H1 (cell line): ENCODE results near the gene ITPKA. TPM values are rescaled to one million over a fixed set of nuclear protein-coding genes. Genes with fewer than 3 reads are reported as not detected.

ENCODE experiments used
- CTCF ChIA-PET: fragments of 300-600 bp; sonication (Branson Sonifier 250); formaldehyde crosslinking; loops from one replicate; lab custom pipeline; 2021; ENCODE audit not compliant: partially characterized antibody; lab: Charles Lee
- POLR2A ChIA-PET: fragments of 300-600 bp; sonication (Branson Sonifier 250); formaldehyde crosslinking; loops from one replicate; lab custom pipeline; 2021; ENCODE audit warnings: inconsistent platforms; ENCODE audit not compliant: partially characterized antibody; lab: Charles Lee
- DNase-seq, 2 experiments: peaks; one replicate each; pipeline versions ENCODE4 v3.0.0 to v3.0.0-alpha.2; 2010 to 2022; ENCODE audit warnings: low spot score in 2 of 2, low read depth in 1 of 2, mixed read lengths in 1 of 2
- FAIRE-seq: peaks from 2 replicates; lab custom pipeline; 2011; peaks lifted over from hg19 to GRCh38; lab: Jason Lieb, UNC
- H2AFZ ChIP-seq: 2 replicates; pipeline ENCODE4 v1.8.1; 2012; ENCODE audit warnings: low read length, inconsistent platforms
- H2AK5ac ChIP-seq: 2 replicates; pipeline ENCODE4 v1.6.1; 2013; ENCODE audit warnings: low read depth, low read length
- H2BK120ac ChIP-seq: replicated peaks from 2 replicates; pipeline ENCODE3; 2013; ENCODE audit warnings: low read depth, low read length, inconsistent platforms
- H2BK12ac ChIP-seq: 2 replicates; pipeline ENCODE4 v1.6.1; 2013; ENCODE audit warnings: low read depth, low read length
- H2BK15ac ChIP-seq: 2 replicates; pipeline ENCODE4 v1.6.1; 2013; ENCODE audit warnings: low read length
- H2BK20ac ChIP-seq: 2 replicates; pipeline ENCODE4 v1.6.1; 2013; ENCODE audit warnings: low read length
- H2BK5ac ChIP-seq: 2 replicates; pipeline ENCODE4 v1.6.1; 2013; ENCODE audit warnings: low read depth, low read length
- H3K14ac ChIP-seq: 2 replicates; pipeline ENCODE4 v1.6.1; 2013; ENCODE audit warnings: inconsistent platforms; ENCODE audit not compliant: insufficient read length
- H3K18ac ChIP-seq: 2 replicates; pipeline ENCODE4 v1.6.1; 2013; ENCODE audit warnings: low read length; ENCODE audit errors: extremely low read depth
- H3K23ac ChIP-seq: 2 replicates; pipeline ENCODE4 v1.6.1; 2013; ENCODE audit warnings: inconsistent platforms; ENCODE audit not compliant: insufficient read length
- H3K23me2 ChIP-seq: 2 replicates; pipeline ENCODE4 v1.6.1; 2013; ENCODE audit warnings: low read depth, low read length
- H3K27ac ChIP-seq: 2 replicates; pipeline ENCODE4 v1.6.1; 2011; ENCODE audit warnings: low read depth, low read length, inconsistent platforms
- H3K27me3 ChIP-seq, 4 experiments: replicated peaks in 1 of 4; 1 replicate in 1 of 4; 2 replicates in 3 of 4; pipeline versions ENCODE4 v1.6.1 to v1.8.1; 2011 to 2013; ENCODE audit warnings: low read length in 3 of 4, mild to moderate bottlenecking in 3 of 4, inconsistent platforms in 2 of 4, mixed read lengths in 2 of 4, moderate library complexity in 1 of 4; ENCODE audit not compliant: control insufficient read depth in 3 of 4, insufficient read depth in 3 of 4; ENCODE audit errors: extremely low read depth in 1 of 4
- H3K36me3 ChIP-seq, 4 experiments: 2 replicates each; pipeline versions ENCODE4 v1.6.1 to v1.8.1; 2011 to 2013; ENCODE audit warnings: mild to moderate bottlenecking in 4 of 4, low read length in 3 of 4, moderate library complexity in 2 of 4, control low read depth in 1 of 4, inconsistent platforms in 1 of 4; ENCODE audit not compliant: insufficient read depth in 4 of 4, control insufficient read depth in 2 of 4
- H3K4ac ChIP-seq: replicated peaks from 2 replicates; pipeline ENCODE3; 2013; ENCODE audit warnings: low read length, low read depth, mixed read lengths, inconsistent platforms; ENCODE audit not compliant: insufficient read length
- H3K4me1 ChIP-seq, 4 experiments: replicated peaks in 1 of 4; 1 replicate in 1 of 4; 2 replicates in 3 of 4; pipeline versions ENCODE4 v1.6.1 to v1.8.1; 2011 to 2013; ENCODE audit warnings: low read length in 3 of 4, inconsistent platforms in 2 of 4, mixed read lengths in 1 of 4; ENCODE audit not compliant: insufficient read depth in 4 of 4, control insufficient read depth in 3 of 4
- H3K4me2 ChIP-seq, 2 experiments: 2 replicates each; pipeline versions ENCODE4 v1.6.1 to v1.8.1; 2011 to 2013; ENCODE audit warnings: low read depth in 2 of 2, low read length in 2 of 2, control low read depth in 1 of 2, inconsistent platforms in 1 of 2, mild to moderate bottlenecking in 1 of 2; ENCODE audit not compliant: insufficient read depth in 1 of 2
- H3K4me3 ChIP-seq, 4 experiments: fragments of 200-600, 300-600 bp in 1 of 4; sonication (generic), shearing (Covaris generic), sonication (Bioruptor Twin) in 1 of 4; 2 replicates each; pipeline versions ENCODE4 v1.5.1 to v1.8.1; 2011 to 2016; ENCODE audit warnings: low read length in 4 of 4, low read depth in 3 of 4, control low read depth in 2 of 4, inconsistent platforms in 2 of 4, mild to moderate bottlenecking in 2 of 4, mixed read lengths in 1 of 4, moderate library complexity in 1 of 4; ENCODE audit not compliant: insufficient read depth in 2 of 4; ENCODE audit errors: extremely low read depth in 1 of 4
- H3K56ac ChIP-seq: replicated peaks from 2 replicates; pipeline ENCODE3; 2013; ENCODE audit warnings: low read depth, mild to moderate bottlenecking, mixed read lengths, low read length, inconsistent platforms; ENCODE audit not compliant: insufficient read length
- H3K79me1 ChIP-seq: 2 replicates; pipeline ENCODE4 v1.6.1; 2013; ENCODE audit warnings: low read depth, low read length, control low read depth
- H3K79me2 ChIP-seq, 2 experiments: 2 replicates each; pipeline versions ENCODE4 v1.6.1 to v1.8.1; 2012 to 2013; ENCODE audit warnings: low read length in 2 of 2, mild to moderate bottlenecking in 2 of 2, inconsistent platforms in 1 of 2; ENCODE audit not compliant: insufficient read depth in 2 of 2, control insufficient read depth in 1 of 2
- H3K9ac ChIP-seq, 4 experiments: replicated peaks in 1 of 4; 1 replicate in 1 of 4; 2 replicates in 3 of 4; pipeline versions ENCODE4 v1.6.1 to v1.8.1; 2011 to 2013; ENCODE audit warnings: low read depth in 3 of 4, low read length in 3 of 4, control low read depth in 2 of 4, mild to moderate bottlenecking in 2 of 4, moderate library complexity in 2 of 4, inconsistent platforms in 1 of 4; ENCODE audit errors: extremely low read depth in 1 of 4
- H3K9me3 ChIP-seq, 2 experiments: 2 replicates each; pipeline versions ENCODE4 v1.6.1 to v1.8.1; 2012 to 2013; ENCODE audit warnings: mild to moderate bottlenecking in 2 of 2, moderate library complexity in 2 of 2, control low read depth in 1 of 2, inconsistent platforms in 1 of 2, low read depth in 1 of 2, low read length in 1 of 2, mixed read lengths in 1 of 2; ENCODE audit not compliant: insufficient read depth in 2 of 2
- H4K20me1 ChIP-seq, 2 experiments: replicated peaks in 1 of 2; 2 replicates each; pipeline versions ENCODE3 to v1.8.1; 2011 to 2013; ENCODE audit warnings: inconsistent platforms in 2 of 2, low read length in 2 of 2, mild to moderate bottlenecking in 1 of 2; ENCODE audit not compliant: insufficient read depth in 2 of 2, control insufficient read depth in 1 of 2
- H4K5ac ChIP-seq: 2 replicates; pipeline ENCODE4 v1.6.1; 2013; ENCODE audit warnings: low read length, low read depth, mixed read lengths, inconsistent platforms; ENCODE audit not compliant: insufficient read length
- H4K8ac ChIP-seq: 2 replicates; pipeline ENCODE4 v1.8.0; 2013; ENCODE audit warnings: mild to moderate bottlenecking, moderate library complexity, low read length, inconsistent platforms; ENCODE audit not compliant: insufficient read depth; ENCODE audit errors: extremely low read depth
- H4K91ac ChIP-seq: replicated peaks from 2 replicates; pipeline ENCODE3; 2013; ENCODE audit warnings: low read length, mixed read lengths, inconsistent platforms; ENCODE audit not compliant: insufficient read length
- CHD7 ChIP-seq: fragments of 300-600 bp; sonication (generic); IDR thresholded peaks from 2 replicates; pipeline ENCODE4 v1.7.1; 2012; ENCODE audit warnings: low read length, moderate library complexity, mild to moderate bottlenecking, inconsistent platforms; ENCODE audit not compliant: insufficient replicate concordance
- polyA plus RNA-seq, 7 experiments: library from polyadenylated mRNA; depleted of rRNA in 3 of 7; stranded (reverse) in 5 of 7; unstranded in 2 of 7; fragments of >200 nt in 5 of 7; fragments of 200-250 nt in 2 of 7; gene quantifications; 1 replicate in 5 of 7; 2 replicates in 1 of 7; 4 replicates in 1 of 7; pipeline versions ENCODE4 v1.2.1 to v1.2.3, GENCODE V29; 2011 to 2013; ENCODE audit warnings: missing spikeins in 2 of 7, mixed read lengths in 2 of 7
- total RNA-seq: library from RNA; stranded (reverse); fragmentation: NEBNext Ultra II Directional; extraction: Animal tissue kit (Norgen Biotek cat#: 25700); gene quantifications from 2 replicates; pipeline ENCODE4 v1.2.1, GENCODE V29; 2021

The ITPKA gene
- total and polyA plus RNA-seq, 2 of the 8 experiments (the other 6 are each of a cell fraction or from before 2014, with no cell fraction given), result 0.39 to 0.99 TPM

DNA sequence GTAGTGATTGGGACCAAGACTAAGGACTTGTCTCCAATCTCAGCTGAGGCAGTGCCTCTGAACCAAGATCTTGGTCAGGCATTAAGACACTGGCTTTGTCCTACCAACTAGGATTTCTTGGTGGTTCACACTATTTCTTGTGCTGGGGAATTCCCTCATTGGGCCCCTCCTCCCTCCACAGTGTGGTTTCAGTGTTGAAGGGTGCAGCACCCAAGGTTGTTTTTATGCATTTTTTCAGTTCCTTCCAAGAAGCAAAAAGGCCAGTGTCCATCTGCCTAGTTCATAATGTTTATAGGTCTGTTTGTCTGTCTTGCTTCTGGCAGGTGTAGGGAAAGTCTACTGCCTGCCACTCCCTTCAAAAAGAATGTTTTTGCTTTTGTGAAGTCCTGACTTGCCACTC is 10.6 kb upstream of the ITPKA start:
- Histone ChIP-seq H2AK5ac (no peak overlapping the region), H2BK15ac (no peak overlapping the region), H3K27ac (no peak overlapping the region), H3K4me3 (no peak overlapping the region), H3K4me1 (no peaks in the 10 kb centered on the region; a peak in 1 of 7 replicates), H3K9me3 (no peaks in the 10 kb centered on the region), H3K27me3 (no peaks in the 10 kb centered on the region; a peak in 2 of 7 replicates), H3K23ac (no peak overlapping the region), H2BK12ac (no peak overlapping the region), H3K4ac (no peak overlapping the region), H3K56ac (no peak overlapping the region), H2BK5ac (no peak overlapping the region), H3K9ac (no peak overlapping the region), H4K91ac (no peak overlapping the region), H2BK120ac (no peak overlapping the region), H3K36me3 (peaks cover 17 to 40% (median 26%) of the 10 kb centered on the region in 4 experiments), H4K5ac (no peak overlapping the region), H3K79me1 (no peaks in the 10 kb centered on the region), H3K23me2 (peaks cover 4% of the 10 kb centered on the region; the same call in 1 of the 2 replicates), H4K20me1 (peaks cover 0 to 3% of the 10 kb centered on the region in 2 experiments), H3K4me2 (no peak overlapping the region), H4K8ac (no peak overlapping the region), H2AFZ (no peak overlapping the region), H3K14ac (no peak overlapping the region), H3K18ac (no peak overlapping the region), H3K79me2 (no peaks in the 10 kb centered on the region), H2BK20ac (no peak overlapping the region)
- DNase-seq (no peak), FAIRE-seq (no peak)
- ChIA-PET POLR2A (interaction anchor here (0.8 to 1.8 kb wide), 3 partner anchors 10 to 98 kb away, joined by 3 to 6 read pairs (median 4); no protein-coding TSS in a partner anchor), CTCF (interaction anchor here (2.6 to 5.1 kb wide), 2 partner anchors 17 kb away, joined by 15 to 30 read pairs; no protein-coding TSS in a partner anchor)
- TF ChIP-seq CHD7, result no peak
